Stomach smooth muscle (tissue), 2 donors: ENCODE results near the gene CCDC40.

Source experiments
- H3K27ac ChIP-seq: one replicate; pipeline ENCODE4 v1.7.0; 2013; ENCODE audit warnings: mild to moderate bottlenecking, low read length, inconsistent platforms
- H3K27me3 ChIP-seq, 2 donors: one replicate each; pipeline ENCODE4 v1.7.0; 2013; ENCODE audit warnings: low read length in 2 of 2; ENCODE audit not compliant: insufficient read depth in 2 of 2, control insufficient read depth in 1 of 2
- H3K36me3 ChIP-seq, 2 donors: one replicate each; pipeline ENCODE4 v1.7.0; 2013; ENCODE audit warnings: low read length in 2 of 2; ENCODE audit not compliant: control insufficient read depth in 2 of 2, insufficient read depth in 2 of 2
- H3K4me1 ChIP-seq: one replicate; pipeline ENCODE4 v1.7.0; 2013; ENCODE audit warnings: low read length; ENCODE audit not compliant: control insufficient read depth, insufficient read depth
- H3K4me3 ChIP-seq, 2 donors: one replicate each; pipeline ENCODE4 v1.7.0; 2013; ENCODE audit warnings: low read length in 2 of 2
- H3K9ac ChIP-seq, 2 donors: one replicate each; pipeline ENCODE4 v1.7.0; 2013; ENCODE audit warnings: low read length in 2 of 2, mild to moderate bottlenecking in 1 of 2
- H3K9me3 ChIP-seq, 2 donors: one replicate each; pipeline ENCODE4 v1.7.0; 2013; ENCODE audit warnings: low read length in 2 of 2; ENCODE audit not compliant: control insufficient read depth in 2 of 2
- donor health status: healthy.
- donor health status: Pancreatic carcinoma.

Gene CCDC40

DNA sequence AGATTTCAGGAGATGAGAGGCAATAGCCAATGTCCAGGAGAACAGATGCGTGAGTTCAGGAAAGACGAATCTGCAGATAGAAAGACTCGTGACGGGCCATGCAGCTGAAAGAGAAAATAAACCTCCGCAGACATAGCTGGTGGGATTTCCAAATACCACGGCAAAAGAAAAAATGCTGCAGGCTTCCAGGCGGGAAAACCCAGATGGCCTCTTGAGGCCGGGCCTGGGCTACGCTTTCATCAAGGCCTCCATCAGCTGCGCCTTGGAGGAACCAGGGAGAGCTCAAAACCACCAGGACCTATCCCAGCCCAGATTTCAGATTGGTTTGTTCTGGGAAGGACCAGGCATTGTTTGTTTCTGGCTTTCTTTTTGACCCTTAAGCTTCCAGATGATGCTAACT lies 16.7 kb downstream of the CCDC40 start:
- Histone ChIP-seq H3K27ac (no peak overlapping the region), H3K9me3 (no peaks in the 10 kb centered on the region), H3K9ac (no peak overlapping the region), H3K4me1 (no peaks in the 10 kb centered on the region), H3K27me3 (no peaks in the 10 kb centered on the region), H3K36me3 (peaks cover 9 to 16% of the 10 kb centered on the region in 2 donors), H3K4me3 (no peak overlapping the region)

DNA sequence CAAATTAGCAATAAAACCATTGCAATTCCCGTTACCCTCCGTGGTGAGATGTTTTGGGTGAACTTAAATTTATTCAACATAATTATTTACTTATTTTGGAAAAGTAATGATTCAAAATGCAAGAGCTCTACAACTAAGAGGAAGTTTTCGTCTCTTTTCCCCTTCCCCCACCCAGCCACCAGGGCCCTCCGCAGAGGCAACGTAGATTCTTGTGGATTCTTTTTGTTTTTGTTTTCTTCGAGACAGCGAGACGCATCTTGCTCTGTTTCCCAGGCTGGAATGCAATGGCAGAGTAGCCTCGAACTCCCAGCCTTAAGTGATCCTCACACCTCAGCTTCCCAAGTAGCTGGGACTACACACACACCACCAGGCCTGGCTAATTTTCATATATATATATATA lies 19.2 kb downstream of the CCDC40 start:
- Histone ChIP-seq H3K27ac (no peak overlapping the region), H3K9ac (no peak overlapping the region), H3K4me3 (no peak overlapping the region), H3K9me3 (no peaks in the 10 kb centered on the region), H3K36me3 (peaks cover 7 to 14% of the 10 kb centered on the region in 2 donors), H3K4me1 (no peaks in the 10 kb centered on the region), H3K27me3 (no peaks in the 10 kb centered on the region)

DNA sequence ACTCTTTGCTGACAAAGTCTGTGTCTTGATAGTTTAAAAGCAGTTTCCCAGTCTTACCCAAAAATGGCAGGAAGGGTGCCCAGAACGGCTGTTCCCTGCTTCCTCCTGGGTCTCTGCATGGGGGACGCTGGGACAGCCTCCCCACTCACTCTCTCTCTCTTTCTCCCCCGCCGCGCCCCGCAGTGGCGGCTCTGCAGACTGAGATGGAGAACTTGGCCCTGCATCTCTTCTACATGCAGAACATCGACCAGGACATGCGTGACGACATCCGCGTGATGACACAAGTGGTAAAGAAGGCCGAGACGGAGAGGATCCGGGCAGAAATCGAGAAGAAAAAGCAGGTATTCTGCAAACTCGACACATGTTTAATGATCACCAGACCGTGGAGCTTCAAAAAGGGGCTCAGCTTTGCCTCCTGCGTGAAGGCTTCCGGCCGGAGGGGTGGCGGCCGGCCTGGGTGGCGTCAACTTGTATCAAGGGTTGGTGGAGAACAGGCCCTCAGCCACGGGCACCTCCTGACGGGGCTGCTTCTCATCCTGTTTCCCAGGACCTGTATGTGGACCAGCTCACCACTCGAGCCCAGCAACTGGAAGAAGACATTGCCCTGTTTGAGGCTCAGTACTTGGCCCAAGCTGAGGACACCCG lies 22.0 kb downstream of the CCDC40 start:
- Histone ChIP-seq H3K4me3 (no peak overlapping the region), H3K4me1 (no peaks in the 10 kb centered on the region), H3K27me3 (no peaks in the 10 kb centered on the region), H3K27ac (no peak overlapping the region), H3K9me3 (no peaks in the 10 kb centered on the region), H3K36me3 (peaks cover 7% of the 10 kb centered on the region in 2 donors), H3K9ac (no peak overlapping the region)

DNA sequence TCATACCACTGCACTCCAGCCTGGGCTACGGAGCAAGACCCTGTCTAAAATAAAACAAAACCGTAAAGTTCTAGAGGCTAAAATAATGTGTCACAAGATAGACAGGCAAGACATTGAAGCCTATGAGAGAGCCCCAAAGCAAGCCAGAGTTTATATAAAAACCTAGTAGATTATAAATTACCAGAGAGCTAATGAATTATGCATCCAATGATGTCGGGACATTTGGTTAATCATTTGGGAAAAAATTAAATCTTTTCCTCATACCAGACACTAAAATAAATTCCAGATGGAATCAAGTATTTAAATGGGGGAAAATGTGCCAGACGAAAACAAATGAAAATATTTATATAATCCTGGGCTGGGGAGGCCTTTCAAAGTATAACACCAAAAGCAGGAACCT lies 24.2 kb downstream of the CCDC40 start:
- Histone ChIP-seq H3K27ac (no peak overlapping the region), H3K9ac (no peak overlapping the region), H3K4me3 (no peak overlapping the region), H3K4me1 (peaks cover 4% of the 10 kb centered on the region), H3K9me3 (no peaks in the 10 kb centered on the region), H3K36me3 (peaks cover 7% of the 10 kb centered on the region in 2 donors), H3K27me3 (no peaks in the 10 kb centered on the region)

DNA sequence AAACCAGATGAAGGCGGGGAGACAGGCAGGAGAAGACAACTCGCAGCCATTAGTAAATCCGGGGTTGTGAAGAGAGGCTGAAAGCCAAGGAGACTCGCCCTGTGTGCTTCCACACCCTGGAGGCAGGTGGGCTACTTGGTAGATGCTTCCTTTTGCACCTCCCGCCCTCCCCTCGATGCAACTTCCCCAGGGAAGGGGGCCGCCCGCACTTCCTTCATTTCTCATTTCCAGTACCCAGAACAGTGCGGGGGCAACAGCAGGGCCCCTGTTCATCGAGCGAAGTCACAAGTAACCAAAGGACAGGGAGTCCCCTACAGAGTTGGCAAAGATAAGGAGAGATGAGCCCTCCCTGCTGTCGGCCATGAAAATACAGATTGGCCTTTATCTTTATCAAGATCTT lies 25.0 kb downstream of the CCDC40 start:
- Histone ChIP-seq H3K27me3 (no peaks in the 10 kb centered on the region), H3K36me3 (peaks cover 7 to 9% of the 10 kb centered on the region in 2 donors), H3K9ac (no peak overlapping the region), H3K4me3 (no peak overlapping the region), H3K27ac (no peak overlapping the region), H3K9me3 (no peaks in the 10 kb centered on the region), H3K4me1 (peaks cover 4% of the 10 kb centered on the region)

DNA sequence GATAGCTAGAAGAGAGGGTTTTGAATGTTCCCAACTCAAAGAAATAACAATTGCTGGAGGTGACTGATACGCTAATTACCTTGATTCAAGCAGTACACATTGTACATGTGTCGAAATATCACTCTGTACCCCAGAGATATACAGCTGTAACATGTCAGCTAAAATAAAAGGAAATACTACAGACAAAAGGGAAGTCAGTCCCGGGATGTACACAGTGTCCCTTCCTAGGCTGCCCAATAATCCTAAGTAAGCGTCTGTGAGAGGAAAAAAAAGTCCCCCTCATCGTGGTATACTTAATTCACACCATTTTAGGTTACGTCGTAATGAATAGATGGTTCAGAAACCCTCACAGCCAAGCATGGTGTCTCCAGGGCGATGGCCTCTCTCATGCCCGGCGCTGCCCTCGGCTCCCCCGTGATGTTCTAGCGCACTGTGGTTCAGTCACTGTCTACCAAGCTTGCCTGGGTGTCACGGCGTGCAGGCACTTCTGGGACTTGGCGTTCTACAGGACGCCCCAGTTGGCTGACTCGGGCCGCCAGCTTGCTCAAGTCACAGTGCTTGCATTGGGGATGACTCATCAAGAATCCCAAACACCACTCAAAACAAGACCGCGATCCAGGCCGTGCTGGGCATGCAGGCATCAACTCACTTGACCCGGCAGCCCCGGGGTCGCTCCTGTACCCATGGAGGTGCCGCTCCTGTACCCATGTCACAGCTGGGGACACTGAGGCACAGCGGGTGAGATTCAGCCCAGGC lies 27.6 kb downstream of the CCDC40 start:
- Histone ChIP-seq H3K9ac (no peak overlapping the region), H3K4me3 (no peak overlapping the region), H3K9me3 (no peaks in the 10 kb centered on the region), H3K4me1 (peaks cover 7% of the 10 kb centered on the region), H3K27ac (no peak overlapping the region), H3K27me3 (no peaks in the 10 kb centered on the region), H3K36me3 (peaks cover 2 to 3% of the 10 kb centered on the region in 2 donors)

DNA sequence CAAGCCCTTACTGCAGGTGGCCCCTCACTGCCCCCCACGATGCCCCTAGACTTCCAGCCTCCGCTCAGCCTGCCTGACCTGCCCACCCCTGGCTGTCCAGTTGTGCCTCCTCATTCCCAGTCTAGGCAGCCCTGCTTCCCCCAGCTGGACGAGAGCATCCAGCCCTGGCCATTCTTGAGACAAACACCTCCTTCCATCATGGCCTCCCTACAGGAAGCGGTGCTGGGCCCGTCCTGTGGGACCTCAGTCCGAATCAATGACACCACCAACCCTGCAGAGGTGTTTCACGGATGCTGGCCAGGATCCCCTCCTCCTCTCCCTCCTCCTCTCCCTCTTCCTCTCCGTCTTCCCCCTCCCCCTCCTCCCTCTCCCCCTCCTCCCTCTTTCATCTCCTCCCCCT lies 28.3 kb downstream of the CCDC40 start:
- Histone ChIP-seq H3K27ac (no peak overlapping the region), H3K36me3 (peaks cover 0 to 2% of the 10 kb centered on the region in 2 donors), H3K4me3 (no peak overlapping the region), H3K9ac (no peak overlapping the region), H3K9me3 (no peaks in the 10 kb centered on the region), H3K4me1 (peaks cover 13% of the 10 kb centered on the region), H3K27me3 (no peaks in the 10 kb centered on the region)

DNA sequence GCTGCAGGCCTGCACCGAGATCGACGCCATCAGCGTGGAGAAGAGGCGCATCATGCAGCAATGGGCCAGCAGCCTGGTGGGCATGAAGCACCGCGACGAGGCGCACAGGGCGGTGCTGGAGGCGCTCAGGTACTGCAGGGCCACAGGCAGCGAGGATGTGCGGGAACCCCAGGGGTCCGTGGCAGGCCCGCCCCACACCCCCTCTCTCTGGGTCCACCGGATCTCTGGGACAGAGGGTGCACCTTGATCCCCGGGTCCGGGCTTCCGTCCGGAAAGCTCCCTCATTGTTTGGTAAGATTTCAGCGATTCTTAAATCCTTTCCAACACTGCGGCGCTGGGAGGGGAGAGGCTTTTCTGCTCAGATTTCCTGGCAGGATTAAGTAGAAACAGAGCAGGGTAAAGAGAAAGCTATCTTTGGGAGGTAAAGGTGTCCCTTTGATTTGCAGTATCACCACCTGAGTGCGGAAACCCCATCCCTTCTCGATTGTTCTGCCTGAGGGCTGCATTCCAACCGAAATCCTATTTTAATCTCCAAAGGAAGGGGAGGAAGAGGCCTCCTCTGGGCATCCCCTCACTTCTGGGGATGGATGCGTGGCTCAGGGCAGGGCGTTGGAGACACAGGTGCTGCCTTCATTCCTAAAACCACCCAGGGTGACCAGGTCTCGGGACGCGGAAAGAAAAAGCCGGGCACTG lies 29.2 kb downstream of the CCDC40 start:
- Histone ChIP-seq H3K27me3 (no peaks in the 10 kb centered on the region), H3K9me3 (no peaks in the 10 kb centered on the region), H3K4me3 (no peak overlapping the region), H3K9ac (no peak overlapping the region), H3K36me3 (peaks cover 0 to 2% of the 10 kb centered on the region in 2 donors), H3K4me1 (peaks cover 22% of the 10 kb centered on the region), H3K27ac (no peak overlapping the region)

DNA sequence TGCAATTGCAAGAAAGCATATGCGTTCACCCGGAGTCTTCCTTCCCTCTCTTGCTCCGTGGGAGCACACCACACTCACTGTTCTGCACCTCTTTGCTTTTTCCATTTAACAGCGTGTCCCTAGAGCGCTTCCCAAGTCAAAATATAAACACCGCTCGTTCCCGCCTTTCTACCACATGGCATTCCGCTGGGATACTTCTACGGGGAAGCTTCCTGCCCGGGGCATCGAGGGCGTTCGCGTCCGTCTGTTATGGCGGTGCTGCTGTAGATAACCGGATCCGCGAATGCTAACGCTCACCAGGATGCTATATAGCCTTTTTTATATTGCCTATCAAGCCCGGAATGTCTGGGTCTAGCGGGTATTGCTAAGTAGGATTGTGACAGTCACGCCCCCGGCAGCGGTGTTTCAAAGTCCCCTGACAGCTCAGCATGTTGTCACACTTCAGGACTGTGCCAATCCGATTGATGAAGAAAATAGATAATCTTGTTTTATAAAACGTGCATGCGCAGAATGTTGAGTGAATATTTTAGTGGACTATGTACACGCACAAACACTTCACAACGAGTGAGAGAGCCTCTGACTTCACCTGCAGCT lies 31.0 kb downstream of the CCDC40 start:
- Histone ChIP-seq H3K27me3 (no peaks in the 10 kb centered on the region), H3K36me3 (peaks cover 0 to 2% of the 10 kb centered on the region in 2 donors), H3K9me3 (no peaks in the 10 kb centered on the region), H3K27ac (no peak overlapping the region), H3K4me3 (no peak overlapping the region), H3K9ac (no peak overlapping the region), H3K4me1 (peaks cover 36% of the 10 kb centered on the region)

DNA sequence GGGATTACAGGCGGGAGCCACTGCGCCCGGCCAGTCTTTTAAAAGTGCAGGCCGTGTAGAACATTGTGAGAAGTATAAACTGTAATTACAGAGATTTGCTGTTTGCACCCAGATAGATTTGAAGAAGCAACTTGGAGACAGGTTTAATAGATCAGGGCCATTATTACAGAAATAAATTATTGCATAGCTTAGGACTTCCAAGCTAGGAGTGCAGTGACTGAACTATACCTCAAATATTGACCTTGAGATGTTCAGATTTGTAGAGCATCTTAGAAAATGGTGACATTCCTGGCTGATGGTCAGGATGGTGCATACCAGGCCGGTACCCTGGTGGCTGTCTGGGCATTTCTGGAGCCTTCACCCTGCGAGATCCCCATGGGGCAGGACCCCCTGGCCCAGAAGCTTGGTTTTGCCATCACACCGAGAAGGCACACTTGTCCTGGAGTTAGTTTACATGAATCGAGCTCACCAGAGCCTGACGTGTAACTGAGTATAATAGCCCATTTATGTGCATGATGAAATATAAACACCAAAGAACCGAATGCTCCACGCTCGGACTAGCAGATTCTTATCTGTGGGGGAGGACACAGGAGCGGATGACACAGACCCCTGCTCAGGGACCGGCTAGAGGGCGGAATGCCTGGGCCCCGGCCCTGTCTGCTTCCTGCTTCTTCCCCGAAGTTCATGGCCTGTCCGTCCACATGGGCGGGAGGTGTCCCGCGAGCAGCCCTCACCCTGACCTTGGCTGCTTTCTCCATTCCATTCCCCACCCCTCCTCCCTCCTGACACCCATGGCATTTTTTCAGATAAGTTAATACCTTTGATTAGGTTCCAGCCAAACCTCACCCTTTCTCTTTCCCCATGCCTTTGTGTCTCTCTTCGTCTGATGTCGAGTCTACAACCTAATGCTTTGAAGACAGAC lies 32.1 kb downstream of the CCDC40 start:
- Histone ChIP-seq H3K36me3 (peaks cover 0 to 2% of the 10 kb centered on the region in 2 donors), H3K27ac (no peak overlapping the region), H3K27me3 (no peaks in the 10 kb centered on the region), H3K4me1 (peaks cover 36% of the 10 kb centered on the region), H3K4me3 (peak overlapping the region in 1 of 2 donors; percentile 55), H3K9me3 (no peaks in the 10 kb centered on the region), H3K9ac (peak overlapping the region in 1 of 2 donors; percentile 42)
